Kidney (tissue), 14 donors: Measurements from ENCODE around the gene INPP5D. TPM values are rescaled to one million over a fixed set of nuclear protein-coding genes. Genes with fewer than 3 reads are reported as not detected.
A peak's percentile ranks its signal among the peaks of the same experiment; 100 is the strongest.

ENCODE experiments used
- DNase-seq, 5 donors: peaks; one replicate each; pipeline ENCODE4 v3.0.0-alpha.2; 2013 to 2020
- FAIRE-seq: peaks from 2 replicates; lab custom pipeline; 2012; peaks lifted over from hg19 to GRCh38; lab: Jason Lieb, UNC
- H3K27ac ChIP-seq, 2 donors: one replicate each; pipeline ENCODE4 v1.7.0; 2013; ENCODE audit warnings: low read depth in 2 of 2, low read length in 2 of 2, inconsistent platforms in 1 of 2
- H3K27me3 ChIP-seq: one replicate; pipeline ENCODE4 v1.7.1; 2013; ENCODE audit warnings: low read length, inconsistent platforms; ENCODE audit not compliant: control insufficient read depth, insufficient read depth
- H3K36me3 ChIP-seq, 3 donors: one replicate each; pipeline versions ENCODE4 v1.7.0 to v1.7.1; 2013; ENCODE audit warnings: low read length in 3 of 3, control low read depth in 1 of 3, inconsistent platforms in 1 of 3; ENCODE audit not compliant: insufficient read depth in 3 of 3, control insufficient read depth in 2 of 3
- H3K4me1 ChIP-seq, 3 donors: one replicate each; pipeline versions ENCODE4 v1.7.0 to v1.7.1; 2013; ENCODE audit warnings: low read length in 3 of 3, inconsistent platforms in 1 of 3, low read depth in 1 of 3; ENCODE audit not compliant: control insufficient read depth in 2 of 3, insufficient read depth in 2 of 3
- H3K4me3 ChIP-seq, 3 donors: one replicate each; pipeline versions ENCODE4 v1.7.0 to v1.8.1; 2013; ENCODE audit warnings: low read length in 3 of 3, control low read depth in 1 of 3, inconsistent platforms in 1 of 3
- H3K9ac ChIP-seq, 3 donors: one replicate each; pipeline versions ENCODE4 v1.7.0 to v1.7.1; 2013; ENCODE audit warnings: low read length in 3 of 3, control low read depth in 1 of 3, inconsistent platforms in 1 of 3
- H3K9me3 ChIP-seq, 3 donors: one replicate each; pipeline versions ENCODE4 v1.7.0 to v1.7.1; 2013; ENCODE audit warnings: low read length in 3 of 3, control low read depth in 1 of 3, inconsistent platforms in 1 of 3; ENCODE audit not compliant: control insufficient read depth in 2 of 3, insufficient read depth in 1 of 3
- intact Hi-C: fragments of 100-400 bp; cut with DNase I; formaldehyde crosslinking; loops from one replicate; pipeline ENCODE4 v1.11.1; 2022
- polyA plus RNA-seq: library from polyadenylated mRNA; stranded (reverse); fragments of 350-450 nt; fragmentation: Illumina TruSeq; extraction: RNeasy Lipid Tissue Mini Kit (QIAGEN cat#74804); gene quantifications from one replicate; pipeline ENCODE4 v1.2.3, GENCODE V29; 2014; ENCODE audit warnings: low read depth, low replicate concordance; ENCODE audit not compliant: insufficient read depth
- total RNA-seq: library from RNA; stranded (reverse); fragmentation: NEBNext Ultra II Directional; extraction: Animal tissue kit (Norgen Biotek cat#: 25700); gene quantifications from one replicate; pipeline ENCODE4 v1.2.1, GENCODE V29; 2021
- TF ChIP-seq, protein P1 (sequence below): IDR thresholded peaks from 3 replicates; pipeline ENCODE4 v1.5.1; 2012; ENCODE audit warnings: mild to moderate bottlenecking, moderate library complexity, borderline replicate concordance; ENCODE audit not compliant: insufficient read depth; ENCODE audit errors: extremely low read depth
- donor health status: control.
- donor health status: control.
- donor health status: control.
- donor health status: control.
- donor health status: control.
- donor health status: DM: yes; HTN: yes; CAD: no.
- donor health status: Normal renal cell carcinoma (clear cell type).

Gene INPP5D
- total and polyA plus RNA-seq, 2 donors from 2014 or later: 2.6 to 29.6 TPM

DNA sequence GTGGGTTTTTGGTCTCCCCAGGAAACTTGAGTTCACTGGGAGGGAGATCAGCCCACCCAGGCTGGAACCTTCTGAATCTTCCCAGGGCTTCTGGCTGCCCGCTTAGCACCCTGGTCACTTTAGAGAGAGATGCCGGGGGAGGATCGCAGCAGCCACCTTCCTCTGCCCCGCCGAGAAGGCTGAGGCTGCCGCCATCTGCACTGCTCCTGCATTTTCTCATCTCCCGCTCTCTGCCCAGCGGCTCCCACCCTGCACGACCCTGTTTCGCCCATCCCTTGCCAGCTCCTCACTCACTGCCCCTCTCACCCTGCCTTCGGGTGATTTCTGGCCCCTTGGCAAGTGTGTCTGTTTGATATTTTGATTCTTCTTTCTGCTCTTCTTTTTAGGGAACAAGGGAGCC, 108.8 kb downstream of the INPP5D start:
- Histone ChIP-seq H3K36me3 (no peaks in the 10 kb centered on the region), H3K4me3 (no peak overlapping the region), H3K4me1 (peaks cover 0 to 3% (median 0%) of the 10 kb centered on the region in 3 donors), H3K9me3 (no peaks in the 10 kb centered on the region), H3K9ac (no peak overlapping the region), H3K27me3 (no peaks in the 10 kb centered on the region), H3K27ac (no peak overlapping the region)
- peak in 1 of 5 donors; percentile 62 for DNase-seq
- no peak for FAIRE-seq
- intact Hi-C loops: no loop called here
- TF ChIP-seq, protein P1, sequence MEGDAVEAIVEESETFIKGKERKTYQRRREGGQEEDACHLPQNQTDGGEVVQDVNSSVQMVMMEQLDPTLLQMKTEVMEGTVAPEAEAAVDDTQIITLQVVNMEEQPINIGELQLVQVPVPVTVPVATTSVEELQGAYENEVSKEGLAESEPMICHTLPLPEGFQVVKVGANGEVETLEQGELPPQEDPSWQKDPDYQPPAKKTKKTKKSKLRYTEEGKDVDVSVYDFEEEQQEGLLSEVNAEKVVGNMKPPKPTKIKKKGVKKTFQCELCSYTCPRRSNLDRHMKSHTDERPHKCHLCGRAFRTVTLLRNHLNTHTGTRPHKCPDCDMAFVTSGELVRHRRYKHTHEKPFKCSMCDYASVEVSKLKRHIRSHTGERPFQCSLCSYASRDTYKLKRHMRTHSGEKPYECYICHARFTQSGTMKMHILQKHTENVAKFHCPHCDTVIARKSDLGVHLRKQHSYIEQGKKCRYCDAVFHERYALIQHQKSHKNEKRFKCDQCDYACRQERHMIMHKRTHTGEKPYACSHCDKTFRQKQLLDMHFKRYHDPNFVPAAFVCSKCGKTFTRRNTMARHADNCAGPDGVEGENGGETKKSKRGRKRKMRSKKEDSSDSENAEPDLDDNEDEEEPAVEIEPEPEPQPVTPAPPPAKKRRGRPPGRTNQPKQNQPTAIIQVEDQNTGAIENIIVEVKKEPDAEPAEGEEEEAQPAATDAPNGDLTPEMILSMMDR: no peak

DNA sequence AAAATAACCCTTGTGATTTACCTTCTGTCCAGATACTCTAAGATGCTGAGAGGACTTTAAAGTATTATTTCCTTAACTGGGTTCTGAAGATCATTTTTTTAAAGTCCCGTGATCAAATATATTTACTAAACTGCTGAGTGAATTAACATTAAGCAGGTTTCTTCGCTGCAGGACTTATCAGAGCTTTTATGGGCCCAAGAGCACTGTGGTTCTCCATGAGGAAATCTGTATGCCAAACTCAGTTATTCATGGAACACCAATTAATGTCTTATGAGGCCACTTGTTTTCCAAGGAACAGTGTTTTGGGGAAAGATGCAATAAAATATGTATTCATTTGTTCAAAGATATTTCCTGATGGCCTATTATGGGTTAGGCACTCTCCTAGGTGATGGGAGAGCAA, 111.2 kb downstream of the INPP5D start:
- TF ChIP-seq, protein P1: no peak
- DNase-seq (no peak), FAIRE-seq (no peak)
- Histone ChIP-seq H3K36me3 (no peaks in the 10 kb centered on the region), H3K27me3 (no peaks in the 10 kb centered on the region), H3K9me3 (no peaks in the 10 kb centered on the region), H3K27ac (no peak overlapping the region), H3K4me1 (no peaks in the 10 kb centered on the region), H3K9ac (no peak overlapping the region), H3K4me3 (no peak overlapping the region)
- intact Hi-C loops: no loop called here

DNA sequence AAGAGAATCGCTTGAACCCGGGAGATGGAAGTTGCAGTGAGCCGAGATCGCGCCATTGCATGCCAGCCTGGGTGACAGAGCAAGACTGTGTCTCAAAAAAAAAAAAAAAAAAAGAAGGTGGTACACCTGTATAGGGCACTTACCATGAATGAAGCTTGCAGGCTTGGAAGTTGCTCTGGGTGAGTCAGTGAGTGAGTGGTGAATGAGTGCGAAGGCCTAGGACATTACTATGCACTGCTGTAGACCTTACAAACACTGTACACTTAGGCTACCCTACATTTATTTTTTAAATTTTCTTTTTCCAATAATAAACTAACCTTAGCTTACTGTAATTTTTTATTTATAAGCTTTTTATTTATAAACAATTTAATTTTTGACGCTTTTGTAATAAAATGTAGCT, 113.0 kb downstream of the INPP5D start:
- Histone ChIP-seq H3K4me3 (no peak overlapping the region), H3K9ac (no peak overlapping the region), H3K4me1 (no peaks in the 10 kb centered on the region), H3K9me3 (no peaks in the 10 kb centered on the region), H3K27ac (no peak overlapping the region), H3K36me3 (no peaks in the 10 kb centered on the region), H3K27me3 (no peaks in the 10 kb centered on the region)
- TF ChIP-seq, protein P1: no peak
- peak in 1 of 5 donors; percentile 28 for DNase-seq
- FAIRE-seq: no peak
- intact Hi-C loops: no loop called here

DNA sequence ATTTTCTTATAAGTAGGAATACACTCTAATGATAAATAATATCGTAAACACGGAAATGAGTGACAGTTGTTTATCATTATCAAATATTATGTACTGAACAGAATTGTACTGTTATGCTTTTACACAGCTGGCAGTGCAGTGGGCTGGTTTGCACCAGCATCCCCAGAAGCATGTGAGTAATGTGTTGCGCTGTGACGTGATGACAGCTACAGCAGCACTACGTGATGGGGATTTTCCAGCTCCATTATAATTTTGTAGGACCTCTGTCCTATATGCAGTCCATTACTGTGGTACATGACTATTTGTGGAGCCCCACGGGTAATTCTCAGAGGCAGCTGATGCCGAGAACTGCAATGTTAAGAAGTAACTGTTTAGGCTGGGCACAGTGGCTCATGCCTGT, 114.0 kb downstream of the INPP5D start:
- TF ChIP-seq, protein P1: no peak
- Histone ChIP-seq H3K9ac (no peak overlapping the region), H3K36me3 (no peaks in the 10 kb centered on the region), H3K4me1 (no peaks in the 10 kb centered on the region), H3K9me3 (no peaks in the 10 kb centered on the region), H3K27me3 (no peaks in the 10 kb centered on the region), H3K27ac (no peak overlapping the region), H3K4me3 (no peak overlapping the region)
- no peak for FAIRE-seq
- intact Hi-C loops: no loop called here
- DNase-seq: peak in 1 of 5 donors; percentile 5
